Measurements from ENCODE around the gene AGAP1.
"Not testable (repeated sequence)": the region's sequence is repeated elsewhere in the genome, so short reads cannot be mapped to it uniquely, and the experiment has no call there.

The AGAP1 gene

DNA sequence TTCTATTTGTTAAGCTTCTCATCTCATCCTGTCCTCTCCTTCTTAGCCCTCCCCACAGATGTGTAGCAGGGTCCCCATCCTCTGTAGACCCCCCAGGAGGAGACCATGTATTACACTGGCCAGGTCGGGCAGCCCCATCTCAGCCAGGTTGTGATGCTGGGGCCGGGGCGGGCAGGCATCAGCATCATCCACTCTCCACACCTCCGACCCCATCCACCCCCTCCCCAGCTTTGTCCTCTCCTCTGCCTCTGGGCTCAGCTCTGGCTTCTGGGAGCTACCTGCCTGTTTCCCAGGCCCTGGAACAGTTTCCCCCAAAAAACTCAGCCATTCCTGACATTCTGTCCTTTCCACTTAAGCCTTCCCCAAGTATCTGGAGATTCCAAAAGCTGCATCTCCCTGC lies 625.2 kb downstream of the AGAP1 start:
- ATAC-seq = no peak

DNA sequence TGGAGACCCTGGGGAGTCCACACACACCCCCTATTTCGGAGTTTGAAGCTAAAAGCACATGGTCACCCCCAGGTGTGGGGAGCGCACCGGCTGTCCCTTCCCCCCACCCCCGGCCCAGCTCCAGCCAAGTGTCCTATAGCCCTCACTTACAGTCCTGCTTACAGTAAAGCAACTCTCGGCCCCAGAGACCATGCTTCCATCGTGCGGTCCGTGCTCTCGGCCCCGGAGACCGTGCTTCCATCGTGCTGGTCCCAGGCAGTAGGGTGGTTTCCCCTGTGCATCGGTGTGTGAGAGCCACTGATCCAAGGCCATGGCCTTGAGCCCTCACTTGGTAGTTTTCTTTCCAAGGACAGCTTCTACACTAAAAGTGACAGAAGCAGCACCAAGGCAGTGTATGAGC lies 625.6 kb downstream of the AGAP1 start:
- no peak for ATAC-seq

DNA sequence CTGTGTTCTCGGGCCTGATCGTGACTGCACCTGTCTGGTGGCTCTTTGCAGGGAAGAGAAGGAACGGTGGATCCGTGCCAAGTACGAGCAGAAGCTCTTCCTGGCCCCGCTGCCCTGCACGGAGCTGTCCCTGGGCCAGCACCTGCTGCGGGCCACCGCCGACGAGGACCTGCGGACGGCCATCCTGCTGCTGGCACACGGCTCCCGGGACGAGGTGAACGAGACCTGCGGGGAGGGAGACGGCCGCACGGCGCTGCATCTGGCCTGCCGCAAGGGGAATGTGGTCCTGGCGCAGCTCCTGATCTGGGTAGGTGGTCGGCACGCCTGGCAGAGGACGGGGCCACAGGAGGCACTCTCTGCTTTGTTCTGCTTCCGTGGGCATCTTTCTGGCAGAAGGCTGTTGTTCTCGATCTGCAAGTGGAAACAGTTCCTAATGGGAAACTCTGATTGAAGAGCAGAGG lies 626.3 kb downstream of the AGAP1 start:
- no peak for ATAC-seq

DNA sequence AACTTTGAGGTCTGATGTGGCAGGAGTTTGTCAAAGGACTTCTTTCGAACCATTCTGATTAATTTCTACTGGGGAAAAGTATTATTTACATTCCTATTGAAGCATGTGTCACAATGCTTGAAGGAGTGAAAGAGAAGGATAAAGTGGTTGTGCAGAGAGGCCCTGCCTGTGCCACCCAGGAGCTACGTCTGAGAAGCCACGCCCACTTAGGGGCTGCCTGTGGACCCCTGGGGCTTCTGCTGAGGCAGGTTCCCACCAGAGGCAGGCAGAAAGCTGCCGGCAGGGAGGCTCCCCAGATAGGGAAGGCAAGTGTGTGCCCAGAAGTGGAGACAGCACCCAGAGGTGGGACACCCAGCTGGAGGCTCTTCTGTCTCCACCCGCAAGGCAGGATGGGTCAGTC lies 627.0 kb downstream of the AGAP1 start:
- ATAC-seq = no peak

DNA sequence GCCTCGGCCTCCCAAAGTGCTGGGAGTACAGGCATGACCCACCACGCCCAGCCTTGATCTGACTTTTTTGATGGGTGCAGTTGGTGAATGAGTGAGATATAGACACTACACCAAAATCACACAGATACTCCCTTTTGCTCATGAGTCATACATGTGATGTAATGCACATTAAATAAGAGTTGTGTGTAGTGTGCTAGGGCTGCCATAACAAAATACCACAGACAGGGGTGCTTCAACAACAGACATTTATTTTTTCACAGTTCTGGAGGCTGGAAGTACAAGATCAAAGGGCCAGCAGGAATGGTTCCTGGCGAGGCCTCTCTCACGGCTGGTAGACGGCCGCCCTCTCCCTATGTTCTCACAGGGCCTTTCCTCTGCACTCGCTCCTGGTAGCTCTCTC lies 627.7 kb downstream of the AGAP1 start:
- no peak for ATAC-seq

DNA sequence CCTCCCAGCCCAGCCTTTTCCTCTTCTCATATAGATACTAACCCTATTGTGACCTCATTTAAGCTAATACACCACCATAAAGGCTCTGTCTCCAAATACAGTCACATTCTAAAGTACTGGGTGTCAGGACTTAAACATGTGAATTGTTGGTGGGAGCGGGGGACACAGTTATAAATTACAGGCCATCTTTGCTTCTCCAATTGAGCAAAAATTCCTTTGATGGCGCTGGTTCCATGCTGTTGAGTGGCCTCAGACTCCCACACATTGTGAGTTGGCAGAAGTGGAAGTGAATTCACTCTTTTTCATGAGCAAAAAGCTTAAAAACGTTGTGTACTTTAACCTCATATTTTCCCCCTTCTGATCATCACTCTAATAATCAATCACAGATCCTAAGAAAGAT lies 628.4 kb downstream of the AGAP1 start:
- no peak for ATAC-seq

DNA sequence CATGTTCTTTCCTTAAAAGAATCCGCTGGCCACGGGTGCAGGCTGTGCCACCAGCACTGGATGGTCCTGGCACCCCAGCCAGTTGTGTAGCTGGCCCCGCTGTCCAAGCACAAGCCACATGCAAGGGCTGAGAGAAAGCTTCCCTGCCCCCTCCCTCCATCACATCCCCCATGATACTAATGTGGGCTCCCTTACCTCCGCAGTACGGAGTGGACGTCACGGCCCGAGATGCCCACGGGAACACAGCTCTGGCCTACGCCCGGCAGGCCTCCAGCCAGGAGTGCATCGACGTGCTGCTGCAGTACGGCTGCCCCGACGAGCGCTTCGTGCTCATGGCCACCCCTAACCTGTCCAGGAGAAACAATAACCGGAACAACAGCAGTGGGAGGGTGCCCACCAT lies 629.9 kb downstream of the AGAP1 start:
- ATAC-seq = no peak

DNA sequence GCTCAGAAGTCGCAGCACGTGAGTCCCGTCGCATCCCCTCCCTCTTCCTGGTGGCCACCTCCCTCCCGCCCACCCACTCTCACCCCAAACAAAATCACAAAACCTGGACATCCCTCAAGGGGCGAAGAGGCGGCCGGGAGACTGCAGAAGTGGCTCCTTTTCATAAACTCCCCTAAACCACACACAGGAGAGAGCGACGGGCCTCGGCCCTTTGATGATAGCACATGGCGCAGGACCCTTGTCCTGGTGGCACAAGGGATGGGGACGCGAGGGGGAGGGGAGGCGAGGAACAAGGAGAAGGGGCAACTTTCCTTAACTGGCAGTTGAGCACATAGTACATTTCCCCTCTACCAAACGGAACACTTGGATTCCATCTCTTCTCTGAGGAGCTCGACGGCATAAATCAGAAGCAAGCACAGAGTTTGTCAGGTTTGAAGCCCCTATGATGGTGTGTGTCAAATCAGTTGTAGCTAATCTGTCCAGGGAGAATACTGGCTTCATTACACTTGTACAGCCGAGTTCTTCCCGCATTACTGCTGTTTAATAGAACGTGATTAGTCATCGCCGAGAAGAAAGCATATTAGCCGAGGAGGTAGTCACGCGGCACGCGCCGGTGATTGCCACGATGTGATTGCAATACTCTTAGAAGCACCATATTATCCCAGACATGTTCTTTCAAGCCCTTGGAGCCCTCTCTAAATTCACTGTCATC lies 630.5 kb downstream of the AGAP1 start:
- ATAC-seq = no peak

DNA sequence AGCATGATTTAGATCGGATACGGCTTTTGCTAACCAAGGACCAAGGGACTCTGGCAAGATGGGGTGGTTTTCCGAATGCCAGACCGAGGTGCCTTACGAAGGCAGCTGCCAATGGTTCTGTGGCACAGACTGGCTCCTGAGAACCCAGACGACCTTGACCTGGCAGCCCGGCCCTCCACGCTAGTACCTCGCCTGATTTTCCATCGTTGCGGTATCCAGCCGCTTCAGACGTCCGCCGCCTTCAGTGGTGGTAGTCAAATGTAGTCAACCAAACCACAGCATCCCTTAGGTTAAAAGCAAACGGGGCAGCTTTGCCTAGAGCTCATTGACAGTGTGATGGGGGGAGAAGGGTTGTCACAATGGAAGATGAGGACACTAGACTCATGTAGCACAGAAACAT lies 631.7 kb downstream of the AGAP1 start:
- ATAC-seq = no peak

DNA sequence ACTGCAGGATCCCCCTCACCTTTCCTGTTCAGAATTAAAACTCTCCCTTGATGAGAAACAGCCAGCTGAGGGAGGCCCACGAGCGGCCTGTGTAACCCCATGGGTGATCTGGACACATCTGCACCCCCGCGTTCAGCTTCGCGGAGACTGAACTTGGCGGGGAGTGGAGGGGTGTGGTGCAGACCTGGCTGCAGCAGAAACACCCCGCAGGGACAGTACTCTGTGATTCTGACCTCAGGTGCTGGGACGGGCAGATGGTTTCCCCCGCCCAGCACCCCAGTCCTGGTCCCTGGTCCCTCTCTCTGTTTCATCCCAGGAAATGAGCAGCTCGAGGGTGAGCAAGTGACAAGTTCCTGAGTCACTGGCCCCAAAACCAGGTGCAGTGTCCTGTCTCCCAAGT lies 633.2 kb downstream of the AGAP1 start:
- ATAC-seq = no peak

DNA sequence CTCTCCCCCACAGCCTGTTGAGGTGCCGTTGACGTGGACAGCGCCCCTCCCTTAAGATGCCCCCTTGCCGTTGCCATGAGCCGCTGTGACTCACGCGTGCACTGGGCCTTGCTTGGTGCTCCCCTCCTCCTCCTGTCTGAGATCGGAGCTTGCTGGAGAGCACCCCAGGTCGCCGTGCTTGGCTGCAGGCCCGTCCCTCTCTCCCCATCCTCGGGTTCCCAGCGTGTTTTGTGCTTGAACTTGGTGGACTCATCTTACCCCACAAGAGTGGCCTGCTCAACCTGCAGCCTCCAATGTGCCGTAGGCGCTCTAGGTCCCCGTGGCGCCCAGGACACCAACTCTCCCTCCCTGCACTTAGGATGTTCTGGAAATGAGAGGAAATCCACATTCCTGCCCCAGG lies 634.5 kb downstream of the AGAP1 start:
- ATAC-seq = no peak

DNA sequence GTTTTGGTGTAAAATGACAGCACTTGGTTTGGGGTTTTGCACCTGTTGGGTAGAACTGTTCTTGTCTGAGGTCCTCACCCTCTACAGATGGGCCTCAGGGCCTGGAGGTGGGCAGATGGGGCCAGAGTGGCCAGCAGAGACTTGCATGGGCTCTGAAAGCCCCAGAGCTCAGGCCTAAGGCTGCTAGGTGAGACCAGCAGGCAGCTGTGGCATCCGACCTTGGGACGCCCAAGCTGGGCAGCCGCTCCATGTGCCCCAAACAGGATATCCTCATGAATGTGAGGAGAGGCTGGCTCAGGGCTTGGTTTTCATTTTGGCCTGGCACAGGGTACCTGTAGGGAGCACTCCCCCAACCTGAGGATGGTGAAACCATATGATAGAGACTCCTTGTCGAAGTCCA lies 636.1 kb downstream of the AGAP1 start:
- ATAC-seq = no peak

DNA sequence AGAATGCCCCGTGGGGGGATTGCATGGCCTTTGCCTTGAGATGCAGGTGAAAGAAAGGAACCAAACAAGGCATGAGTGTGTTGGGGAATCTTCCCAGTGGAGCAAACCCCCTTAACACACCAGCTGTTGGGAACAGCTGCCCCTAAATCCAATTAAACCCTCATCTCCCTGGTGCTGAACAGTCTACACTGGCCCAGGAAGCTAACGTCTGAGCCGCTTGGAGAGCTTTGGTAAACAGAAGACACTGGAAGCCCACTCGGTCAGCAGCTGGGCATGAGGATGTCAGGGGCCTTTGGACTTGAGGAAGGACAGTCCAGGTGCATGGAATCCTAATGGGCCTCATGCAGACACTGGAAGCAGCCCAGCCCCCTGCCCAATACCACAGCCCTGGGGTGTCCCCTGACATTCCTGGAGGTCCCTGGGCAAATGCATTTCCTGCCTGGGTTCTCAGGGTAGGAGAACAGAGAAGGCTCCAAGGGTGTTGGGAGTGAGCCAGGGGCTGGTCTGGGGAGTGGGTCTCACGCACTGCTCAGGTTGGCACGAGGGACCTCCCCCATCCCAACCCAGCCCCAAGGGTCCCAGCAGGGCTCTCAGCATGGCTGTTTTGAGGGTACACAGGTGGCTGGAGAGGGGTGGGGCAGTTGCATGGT lies 636.6 kb downstream of the AGAP1 start:
- ATAC-seq = no peak

DNA sequence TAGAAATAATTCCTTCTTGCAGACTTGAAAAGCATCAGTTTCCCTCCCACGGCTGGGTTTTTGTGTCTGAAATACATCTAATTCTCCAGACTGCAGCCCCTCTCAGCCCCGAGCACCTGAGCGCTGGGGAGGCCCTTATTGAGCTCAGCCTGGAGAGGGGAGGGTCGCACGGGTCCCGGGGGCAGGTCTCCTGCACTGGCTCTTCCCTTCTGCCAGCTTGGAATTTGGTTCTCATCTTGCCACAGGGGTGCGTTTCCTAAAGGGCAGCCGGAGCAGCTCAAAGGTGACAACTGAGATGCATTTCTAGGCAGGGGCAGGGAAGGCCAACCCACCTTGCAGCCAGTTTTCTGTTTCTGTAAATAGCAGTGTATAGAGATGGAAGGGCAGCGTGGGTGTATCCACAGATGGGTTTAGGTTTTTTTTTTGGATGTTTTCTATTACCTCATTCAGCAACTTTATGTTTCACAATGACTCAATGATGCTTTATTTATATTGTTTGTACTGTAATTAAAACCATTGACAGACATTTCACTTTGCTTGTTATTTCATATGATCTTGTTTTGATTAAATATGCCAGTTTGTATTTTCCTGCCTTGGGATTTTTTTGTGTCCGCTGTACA lies 637.3 kb downstream of the AGAP1 start:
- ATAC-seq = no peak

DNA sequence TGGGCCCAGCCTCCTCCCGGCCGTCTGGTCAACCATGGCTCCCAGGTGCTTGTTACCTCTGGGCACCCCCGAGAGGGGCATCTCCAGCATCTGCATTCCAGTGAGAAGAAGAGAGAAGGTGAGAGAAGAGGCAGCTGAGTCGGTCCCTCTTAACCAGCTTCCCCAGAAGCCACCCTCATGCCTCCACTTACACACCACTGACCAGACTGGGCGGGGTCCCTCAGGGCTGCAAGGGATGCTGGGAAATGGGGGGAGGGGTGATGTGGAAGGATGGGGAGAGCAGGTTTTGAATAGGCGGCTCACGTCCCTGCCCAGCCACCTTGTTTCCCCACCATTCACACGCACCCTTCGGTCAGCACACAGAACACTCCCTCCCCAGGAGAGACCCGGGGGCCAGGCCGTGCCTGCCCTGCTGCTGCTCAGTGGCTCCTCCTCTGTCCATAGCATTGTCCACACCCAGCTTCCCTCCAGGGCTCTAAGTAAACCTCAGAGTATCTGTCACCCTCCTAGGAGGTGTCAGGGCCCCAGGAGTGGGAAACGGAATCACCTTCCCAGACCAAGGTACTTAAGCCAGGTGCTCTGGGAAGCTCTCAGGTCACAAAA lies 639.7 kb downstream of the AGAP1 start:
- ATAC-seq = no peak

DNA sequence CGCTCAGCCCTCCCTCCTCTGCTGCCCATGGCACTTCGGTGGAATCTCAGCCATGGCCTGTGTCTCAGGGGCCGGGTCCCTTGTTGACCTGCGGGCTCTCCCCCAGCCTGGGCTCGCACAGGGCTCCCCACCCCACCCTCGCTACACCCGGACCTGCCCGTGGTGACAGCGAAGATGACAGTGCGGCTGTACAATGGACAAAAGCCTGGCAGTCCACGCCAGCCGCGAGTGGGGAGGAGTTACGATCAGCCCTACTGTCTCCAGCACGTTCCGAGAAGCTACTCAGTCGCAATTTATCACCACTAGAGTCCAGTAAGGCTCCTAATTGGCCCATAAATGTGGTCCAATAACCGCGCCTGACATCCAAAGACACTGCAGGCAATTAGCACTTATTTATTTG lies 642.7 kb downstream of the AGAP1 start:
- ATAC-seq = no peak

DNA sequence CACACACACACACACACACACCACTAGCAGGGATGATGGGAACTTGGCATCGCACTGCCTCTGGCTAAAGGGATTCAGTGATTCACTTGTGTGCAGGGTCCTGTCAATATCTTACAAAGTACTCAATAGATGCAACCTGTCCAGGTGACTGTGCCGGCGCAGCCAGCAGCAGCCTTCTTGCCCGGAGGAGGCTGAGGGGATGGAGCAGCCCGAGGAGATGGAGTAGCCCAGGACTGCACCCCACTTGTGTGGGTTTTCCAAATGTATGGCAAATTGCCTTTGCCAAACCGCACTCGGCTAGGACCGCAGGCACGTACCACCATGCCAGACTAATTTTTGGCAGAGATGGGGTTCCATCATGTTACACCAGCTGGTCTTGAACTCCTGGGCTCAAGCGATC lies 643.2 kb downstream of the AGAP1 start:
- ATAC-seq = no peak

DNA sequence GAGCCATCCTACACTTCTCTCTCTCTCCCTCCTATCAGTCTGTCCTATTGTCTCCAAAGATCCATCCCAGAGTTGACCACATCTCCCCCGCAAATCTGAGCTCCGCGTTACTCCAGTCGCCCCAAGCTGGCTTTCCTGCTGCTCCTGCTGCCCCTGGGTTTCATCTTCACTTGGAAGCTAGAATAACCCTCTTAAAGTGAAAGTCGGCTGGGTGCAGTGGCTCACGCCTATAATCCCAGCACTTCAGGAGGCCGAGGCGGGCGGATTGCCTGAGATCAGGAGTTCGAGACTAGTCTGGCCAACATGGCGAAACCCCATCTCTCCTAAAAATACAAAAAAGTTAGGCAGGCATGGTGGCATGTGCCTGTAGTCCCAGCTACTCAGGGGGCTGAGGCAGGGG lies 647.8 kb downstream of the AGAP1 start:
- not testable (repeated sequence) for ATAC-seq

DNA sequence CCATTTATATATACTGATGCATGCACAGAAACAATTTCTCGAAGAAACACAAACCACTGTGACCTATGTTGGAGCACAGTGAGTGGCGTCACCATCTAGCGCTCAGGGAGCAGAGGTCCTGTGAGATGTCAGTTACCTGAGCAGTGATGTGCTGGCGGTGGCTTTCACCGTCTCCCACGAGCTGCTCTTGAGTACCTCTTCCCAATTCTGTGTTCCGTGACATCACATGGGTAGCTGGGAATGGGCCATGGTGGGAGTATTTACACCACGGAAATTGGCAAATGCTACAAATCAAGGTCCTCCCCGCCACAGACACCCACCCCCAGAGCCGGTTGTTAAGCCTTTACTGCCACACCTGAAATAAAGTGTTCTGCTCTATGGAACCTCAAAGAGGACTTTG lies 650.0 kb downstream of the AGAP1 start:
- no peak for ATAC-seq

DNA sequence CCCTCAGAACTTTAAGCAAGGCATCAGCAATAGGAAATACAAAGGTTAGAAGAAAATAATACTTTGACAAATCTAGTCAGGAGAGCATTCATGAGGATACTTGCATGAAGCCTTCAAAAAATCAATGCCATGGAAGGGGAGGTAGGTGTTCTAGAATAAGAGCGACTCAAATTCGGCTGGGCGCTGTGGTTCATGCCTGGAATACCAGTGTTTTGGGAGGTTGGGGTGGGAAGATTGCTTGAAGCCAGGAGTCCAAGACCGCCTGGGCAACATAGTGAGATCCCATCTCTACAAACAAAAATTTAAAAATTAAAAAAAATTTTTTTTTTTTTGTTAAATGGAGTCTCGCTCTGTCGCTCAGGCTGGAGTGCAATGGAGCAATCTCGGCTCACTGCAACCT lies 652.6 kb downstream of the AGAP1 start:
- ATAC-seq = no peak

DNA sequence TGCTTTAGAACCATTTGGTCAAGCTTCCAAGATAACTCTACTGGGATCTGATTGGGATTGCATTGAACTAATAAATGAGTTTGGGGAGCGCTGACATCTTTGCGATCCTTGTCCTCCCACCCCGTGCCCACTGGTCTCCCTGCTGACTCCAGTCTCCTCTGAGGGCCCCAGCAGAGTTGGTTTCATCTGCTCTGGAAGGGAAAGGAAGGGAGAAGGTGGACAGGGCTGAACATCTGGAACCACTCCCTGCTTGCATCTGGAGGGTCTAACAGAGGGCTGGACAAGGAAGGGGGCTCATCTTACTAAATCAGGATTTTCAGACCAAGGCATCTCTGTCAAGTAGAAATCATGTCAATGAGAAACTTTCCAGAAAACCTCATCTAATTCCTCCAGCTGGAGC lies 661.6 kb downstream of the AGAP1 start:
- ATAC-seq = no peak

DNA sequence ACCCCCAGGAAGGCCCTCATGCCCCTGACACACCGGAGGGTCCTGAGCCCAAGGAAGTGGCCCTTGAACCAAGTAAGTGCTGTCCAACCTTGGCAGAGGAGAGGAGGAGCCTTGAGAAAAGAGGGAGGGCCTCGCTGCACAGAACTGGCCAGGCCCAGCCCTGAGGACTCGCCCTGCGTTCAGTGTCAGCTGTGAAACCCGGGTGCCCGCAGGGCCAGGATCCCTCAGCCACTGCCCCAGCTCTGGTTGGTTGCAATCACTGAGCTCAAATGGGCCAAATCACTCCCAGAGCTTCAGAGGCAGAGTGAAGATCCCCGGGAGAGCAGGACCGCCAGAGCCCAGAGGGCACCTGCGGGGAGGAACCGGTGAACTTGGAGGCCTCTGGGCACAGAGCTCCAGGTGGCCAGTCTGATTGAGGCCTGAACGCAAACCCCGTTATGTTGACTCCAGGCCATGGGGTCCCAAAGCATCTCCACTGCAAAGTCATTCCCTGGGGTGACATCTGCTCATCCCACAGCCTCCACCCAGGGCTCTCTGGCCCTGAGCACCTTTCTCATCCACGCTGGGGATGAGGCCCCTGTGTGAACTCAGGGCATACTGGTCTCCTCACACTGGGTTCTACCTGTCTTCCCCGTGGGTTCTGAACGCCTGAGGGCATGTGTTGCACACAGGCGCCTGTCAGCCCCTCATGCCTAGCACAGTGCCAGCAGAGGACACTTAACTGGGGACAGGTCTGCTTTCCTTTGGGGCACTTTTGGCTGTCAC lies 662.4 kb downstream of the AGAP1 start:
- no peak for ATAC-seq

DNA sequence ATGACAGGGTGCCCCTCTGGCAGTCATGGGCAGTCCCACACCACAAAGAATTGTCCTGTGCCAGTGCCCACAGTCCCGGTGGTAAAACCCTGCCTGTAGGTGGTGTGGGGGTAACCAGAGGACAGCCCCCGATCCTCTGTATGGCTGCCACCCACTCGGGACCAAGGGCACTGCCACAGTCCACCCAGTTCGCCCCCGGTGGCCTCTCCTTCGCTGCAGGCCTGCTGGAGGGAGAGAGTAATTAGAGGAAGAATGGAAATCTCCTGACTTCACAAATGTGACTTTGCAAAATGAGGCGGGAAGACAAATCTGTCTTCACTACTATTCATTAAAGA lies 663.0 kb downstream of the AGAP1 start:
- no peak for ATAC-seq

Data from activated CD4-positive, CD25-positive, alpha-beta regulatory T cell treated with anti-CD3 and anti-CD28 coated beads, Interleukin-2, amount 50 U/mL, for 24 hours (primary cell).